Kidney epithelial cell (primary cell): Measurements from ENCODE around the gene AXL. TPM values are rescaled to one million over a fixed set of nuclear protein-coding genes. Genes with fewer than 3 reads are reported as not detected.

Experiments
- DNase-seq: peaks from one replicate; pipeline ENCODE4 v3.0.0-alpha.2; 2010; ENCODE audit warnings: low read depth
- H3K27me3 ChIP-seq: 2 replicates; pipeline ENCODE4 v1.6.0; 2011; ENCODE audit warnings: low read length; ENCODE audit not compliant: control insufficient read depth, insufficient read depth
- H3K36me3 ChIP-seq: 2 replicates; pipeline ENCODE4 v1.5.1; 2011; ENCODE audit warnings: low read length; ENCODE audit not compliant: control insufficient read depth, insufficient read depth
- H3K4me3 ChIP-seq: 2 replicates; pipeline ENCODE4 v1.5.1; 2011; ENCODE audit warnings: low read depth, mild to moderate bottlenecking, control low read depth, low read length
- CTCF ChIP-seq: IDR thresholded peaks from 2 replicates; pipeline ENCODE4 v1.5.1; 2011; ENCODE audit warnings: mild to moderate bottlenecking, moderate library complexity, low read length, control low read depth, inconsistent platforms; ENCODE audit not compliant: insufficient read depth, poor library complexity, severe bottlenecking
- total RNA-seq: library from RNA; depleted of rRNA; stranded (reverse); fragments of >200 nt; gene quantifications from 2 replicates; pipeline ENCODE4 v1.2.3, GENCODE V29; 2015

The AXL gene
- total RNA-seq, 1 donor from 2014 or later, result 128 TPM

GRCh38 chr19:41245843-41246242, 26.8 kb downstream of the AXL start:
- Histone ChIP-seq H3K27me3 (no peaks in the 10 kb centered on the region), H3K36me3 (peaks cover 1% of the 10 kb centered on the region), H3K4me3 (no peak overlapping the region)
- no peak for TF ChIP-seq CTCF
- no peak for DNase-seq

DNA sequence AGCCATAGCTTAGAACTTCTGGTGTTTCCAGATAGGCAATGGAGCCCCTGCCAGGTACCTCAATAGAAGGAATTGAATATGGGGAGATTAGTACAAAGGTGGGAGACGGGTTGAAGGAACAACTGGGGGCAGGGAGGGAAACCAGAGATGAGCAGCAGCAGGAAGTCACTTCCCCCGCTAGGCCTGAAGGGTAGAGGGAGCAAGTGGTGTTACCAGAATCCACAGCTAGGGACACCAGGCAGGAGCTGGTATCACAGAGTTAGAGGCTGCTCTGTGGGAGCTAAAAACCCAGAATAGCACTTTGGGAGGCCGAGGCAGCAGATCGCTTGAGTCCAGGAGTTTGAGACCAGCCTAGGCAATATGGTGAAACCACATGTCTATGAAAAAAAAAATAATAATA, 29.9 kb downstream of the AXL start:
- Histone ChIP-seq H3K36me3 (peaks cover 6% of the 10 kb centered on the region), H3K27me3 (no peaks in the 10 kb centered on the region), H3K4me3 (no peak overlapping the region)
- no peak for TF ChIP-seq CTCF
- no peak for DNase-seq

GRCh38 chr19:41249707-41250423, 30.8 kb downstream of the AXL start:
- DNase-seq, result no peak
- TF ChIP-seq CTCF, result no peak
- Histone ChIP-seq H3K27me3 (no peaks in the 10 kb centered on the region), H3K4me3 (no peak overlapping the region), H3K36me3 (peaks cover 6% of the 10 kb centered on the region)

DNA sequence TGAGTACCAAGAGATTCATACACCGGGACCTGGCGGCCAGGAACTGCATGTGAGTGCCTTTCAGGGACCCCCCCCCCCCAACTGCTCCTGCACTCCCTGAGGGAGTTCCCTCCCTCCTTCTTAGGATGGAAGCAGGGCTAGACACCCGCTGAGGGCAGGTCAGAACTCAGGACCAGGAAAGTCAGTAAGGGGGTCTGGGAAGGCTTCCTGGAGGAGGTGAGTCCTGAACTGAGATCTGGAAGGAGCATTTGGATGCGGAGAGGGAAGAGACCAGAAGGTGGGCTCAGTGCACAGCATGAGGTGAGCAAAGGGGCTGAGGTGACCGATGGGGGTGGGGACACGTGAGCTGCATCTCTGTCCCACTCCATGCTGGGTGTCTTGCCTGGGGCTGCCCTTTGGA, 34.6 kb downstream of the AXL start:
- no peak for DNase-seq
- H3K27me3 ChIP-seq, result no peaks in the 10 kb centered on the region
- H3K4me3 ChIP-seq, result no peak overlapping the region
- TF ChIP-seq CTCF, result no peak
- peaks cover 6% of the 10 kb centered on the region for H3K36me3 ChIP-seq

- DNase-seq, result no peak
- Histone ChIP-seq H3K36me3 (peaks cover 9% of the 10 kb centered on the region), H3K27me3 (no peaks in the 10 kb centered on the region), H3K4me3 (no peak overlapping the region)
- no peak for TF ChIP-seq CTCF
These were observed 36.1 kb downstream of the AXL start for GRCh38 chr19:41255171-41255570.
